HEK293T (cell line): ENCODE results near the gene RAVER1.

Source experiments
- ARNT ChIP-seq: fragments of 450-650 bp; IDR thresholded peaks from 2 replicates; pipeline ENCODE4 v1.6.1; 2017; ENCODE audit warnings: mild to moderate bottlenecking
- BHLHE40 ChIP-seq: fragments of 450-650 bp; IDR thresholded peaks from 2 replicates; pipeline ENCODE4 v1.6.1; 2016; ENCODE audit warnings: mild to moderate bottlenecking, moderate library complexity, borderline replicate concordance
- ELF4 ChIP-seq: fragments of 450-650 bp; IDR thresholded peaks from 2 replicates; pipeline ENCODE4 v1.6.1; 2017; ENCODE audit warnings: antibody characterized with exemption
- FOXA1 ChIP-seq: fragments of 450-650 bp; IDR thresholded peaks from 2 replicates; pipeline ENCODE4 v1.6.1; 2016; ENCODE audit warnings: mild to moderate bottlenecking
- FOXK2 ChIP-seq: fragments of 450-650 bp; IDR thresholded peaks from 2 replicates; pipeline ENCODE4 v1.6.1; 2016; ENCODE audit warnings: mild to moderate bottlenecking
- FOXM1 ChIP-seq: fragments of 450-650 bp; IDR thresholded peaks from 2 replicates; pipeline ENCODE4 v1.6.1; 2017; ENCODE audit warnings: mild to moderate bottlenecking, borderline replicate concordance
- HDGF ChIP-seq: fragments of 450-650 bp; IDR thresholded peaks from 2 replicates; pipeline ENCODE4 v1.6.1; 2017; ENCODE audit warnings: antibody characterized with exemption, borderline replicate concordance
- L3MBTL2 ChIP-seq: fragments of 450-650 bp; conservative IDR thresholded peaks from 2 replicates; pipeline ENCODE4 v1.6.1; 2016; ENCODE audit warnings: mild to moderate bottlenecking
- NFRKB ChIP-seq: fragments of 450-650 bp; IDR thresholded peaks from 2 replicates; pipeline ENCODE4 v1.6.1; 2016; ENCODE audit warnings: mild to moderate bottlenecking, moderate library complexity
- PKNOX1 ChIP-seq: fragments of 450-650 bp; IDR thresholded peaks from 2 replicates; pipeline ENCODE4 v1.6.1; 2016
- SP1 ChIP-seq: fragments of 450-650 bp; IDR thresholded peaks from 2 replicates; pipeline ENCODE4 v1.6.1; 2017
- SUZ12 ChIP-seq: fragments of 450-650 bp; IDR thresholded peaks from 2 replicates; pipeline ENCODE4 v1.6.1; 2016; ENCODE audit warnings: mild to moderate bottlenecking
- TARDBP ChIP-seq: fragments of 450-650 bp; IDR thresholded peaks from 2 replicates; pipeline ENCODE4 v1.6.1; 2016
- ZNF384 ChIP-seq: fragments of 450-650 bp; IDR thresholded peaks from 2 replicates; pipeline ENCODE4 v1.6.1; 2016

GRCh38 chr19:10270616-10271394 is 62.5 kb downstream of the RAVER1 start, which contains the start of gene ICAM1:
- TF ChIP-seq ELF4 (no peak), FOXA1 (no peak), BHLHE40 (no peak), PKNOX1 (no peak), SP1 (no peak), FOXK2 (no peak), FOXM1 (no peak), SUZ12 (no peak), HDGF (no peak), L3MBTL2 (no peak), ARNT (no peak), ZNF384 (no peak), NFRKB (no peak), TARDBP (no peak)
